SK-N-SH (cell line): ENCODE measurements around the gene CTSL. TPM values are rescaled to one million over a fixed set of nuclear protein-coding genes. Genes with fewer than 3 reads are reported as not detected.

ENCODE experiments used
- CTCF ChIA-PET: fragments of 300-600, 350-600 bp; formaldehyde crosslinking; extraction: SDS; loops from one replicate; lab custom pipeline; 2021; lab: Yijun Ruan, JAX
- POLR2A ChIA-PET: fragments of 350-600 bp; sonication (Branson Sonifier 250); formaldehyde crosslinking; extraction: SDS; loops from one replicate; lab custom pipeline; 2020; ENCODE audit warnings: antibody characterized with exemption, inconsistent platforms; lab: Yijun Ruan, JAX
- DNase-seq: peaks from one replicate; pipeline ENCODE4 v3.0.0; 2012
- H2AFZ ChIP-seq: fragments of 200-600 bp; sonication (generic); 2 replicates; pipeline ENCODE4 v1.8.1; 2016; ENCODE audit warnings: antibody characterized with exemption, mild to moderate bottlenecking, low read depth
- H3F3A ChIP-seq: fragments of 200-600 bp; sonication (generic); replicated peaks from 2 replicates; pipeline ENCODE3; 2016; ENCODE audit warnings: antibody characterized with exemption, mild to moderate bottlenecking; ENCODE audit not compliant: insufficient read depth
- H3K27ac ChIP-seq, 2 experiments: fragments of 200-500 bp in 1 of 2; fragments of 200-600 bp in 1 of 2; sonication (Bioruptor generic) in 1 of 2; sonication (generic), shearing (Covaris generic) in 1 of 2; 2 replicates each; pipeline versions ENCODE4 v1.5.1 to v1.6.1; 2014 to 2016; ENCODE audit warnings: low read depth in 2 of 2, inconsistent platforms in 1 of 2, low read length in 1 of 2, mild to moderate bottlenecking in 1 of 2, mixed read lengths in 1 of 2
- H3K27me3 ChIP-seq: fragments of 200-600 bp; sonication (generic), shearing (Covaris generic); 2 replicates; pipeline ENCODE4 v1.6.1; 2016; ENCODE audit warnings: mixed run types; ENCODE audit not compliant: insufficient read depth
- H3K36me3 ChIP-seq, 2 experiments: fragments of 200-500 bp in 1 of 2; fragments of 200-600 bp in 1 of 2; sonication (Bioruptor generic) in 1 of 2; sonication (generic) in 1 of 2; replicated peaks in 1 of 2; 2 replicates each; pipeline versions ENCODE3 to v1.5.1; 2014 to 2016; ENCODE audit warnings: low read length in 1 of 2, mild to moderate bottlenecking in 1 of 2; ENCODE audit not compliant: insufficient read depth in 2 of 2, control insufficient read depth in 1 of 2
- H3K4me1 ChIP-seq, 2 experiments: fragments of 200-500 bp in 1 of 2; fragments of 200-600 bp in 1 of 2; sonication (Bioruptor generic) in 1 of 2; sonication (generic), shearing (Covaris generic) in 1 of 2; 2 replicates each; pipeline versions ENCODE4 v1.5.1 to v1.6.1; 2014 to 2016; ENCODE audit warnings: low read depth in 1 of 2, low read length in 1 of 2, mixed run types in 1 of 2; ENCODE audit not compliant: insufficient read depth in 2 of 2, control insufficient read depth in 1 of 2
- H3K4me2 ChIP-seq: fragments of 200-600 bp; sonication (generic), shearing (Covaris generic); 2 replicates; pipeline ENCODE4 v1.6.1; 2017; ENCODE audit warnings: mixed run types
- H3K4me3 ChIP-seq, 2 experiments: fragments of 200-500 bp in 1 of 2; fragments of 200-600 bp in 1 of 2; sonication (Bioruptor generic) in 1 of 2; sonication (generic), shearing (Covaris generic) in 1 of 2; 2 replicates each; pipeline versions ENCODE4 v1.5.1 to v1.8.1; 2014 to 2016; ENCODE audit warnings: low read depth in 2 of 2, inconsistent platforms in 1 of 2, low read length in 1 of 2, mild to moderate bottlenecking in 1 of 2, mixed read lengths in 1 of 2, moderate library complexity in 1 of 2
- H3K79me2 ChIP-seq: fragments of 200-600 bp; sonication (generic); 2 replicates; pipeline ENCODE4 v1.8.1; 2017; ENCODE audit warnings: mild to moderate bottlenecking; ENCODE audit not compliant: insufficient read depth
- H3K9ac ChIP-seq: fragments of 200-600 bp; sonication (generic); 2 replicates; pipeline ENCODE4 v1.6.1; 2017; ENCODE audit warnings: mixed run types
- H3K9me2 ChIP-seq: fragments of 200-600 bp; sonication (generic); 2 replicates; pipeline ENCODE4 v1.6.1; 2017; ENCODE audit warnings: mixed run types
- H3K9me3 ChIP-seq: fragments of 200-600 bp; sonication (generic); 2 replicates; pipeline ENCODE4 v1.6.1; 2017; ENCODE audit warnings: mixed run types, mild to moderate bottlenecking, moderate library complexity
- H4K20me1 ChIP-seq: fragments of 200-600 bp; sonication (generic); 2 replicates; pipeline ENCODE4 v1.6.1; 2017; ENCODE audit warnings: mild to moderate bottlenecking, mixed run types; ENCODE audit not compliant: insufficient read depth
- CHD2 ChIP-seq: fragments of 150-350 bp; IDR thresholded peaks from 2 replicates; pipeline ENCODE4 v1.6.1; 2018; ENCODE audit warnings: low read length; ENCODE audit not compliant: partially characterized antibody
- EZH2phosphoT487 ChIP-seq: fragments of 200-600 bp; sonication (generic); IDR thresholded peaks from 2 replicates; pipeline ENCODE4 v1.6.1; 2017; ENCODE audit warnings: low read depth, mixed run types, mild to moderate bottlenecking, antibody characterized with exemption, moderate library complexity, borderline replicate concordance
- MXI1 ChIP-seq: IDR thresholded peaks from 2 replicates; pipeline ENCODE4 v1.6.1; 2012; ENCODE audit warnings: mild to moderate bottlenecking, low read depth, low read length, improper control_type of control experiment
- NFIC ChIP-seq: IDR thresholded peaks from 2 replicates; pipeline ENCODE4 v1.4.0; 2012; ENCODE audit warnings: borderline replicate concordance
- POLR2AphosphoS5 ChIP-seq: IDR thresholded peaks from 2 replicates; pipeline ENCODE4 v1.6.1; 2012; ENCODE audit warnings: low read depth, low read length
- RAD21 ChIP-seq: IDR thresholded peaks from 2 replicates; pipeline ENCODE4 v1.6.1; 2012; ENCODE audit warnings: mild to moderate bottlenecking, low read length
- RFX5 ChIP-seq: IDR thresholded peaks from 2 replicates; pipeline ENCODE4 v1.6.1; 2012; ENCODE audit warnings: mild to moderate bottlenecking, improper control_type of control experiment, low read length
- RXRA ChIP-seq: IDR thresholded peaks from 2 replicates; pipeline ENCODE4 v1.4.0; 2012; ENCODE audit warnings: low read depth, mild to moderate bottlenecking, borderline replicate concordance
- SMC3 ChIP-seq: IDR thresholded peaks from 2 replicates; pipeline ENCODE4 v1.6.1; 2012; ENCODE audit warnings: low read depth, low read length, improper control_type of control experiment
- YY1 ChIP-seq: IDR thresholded peaks from 2 replicates; pipeline ENCODE4 v1.4.0; 2012; ENCODE audit warnings: low read depth, mild to moderate bottlenecking
- WGBS: methylation state at CpG from one replicate; pipeline ENCODE4 v1.1.6; 2017; ENCODE audit warnings: low lambda C conversion rate; 5-methylcytosine and 5-hydroxymethylcytosine counted together
- polyA plus RNA-seq, 3 experiments: library from polyadenylated mRNA; depleted of rRNA; stranded (reverse); fragments of >200 nt; gene quantifications; 2 replicates each; pipeline ENCODE4 v1.2.3, GENCODE V29; 2012
- TF ChIP-seq, protein P1 (sequence below): fragments of 200-600 bp; sonication (generic); IDR thresholded peaks from 2 replicates; pipeline ENCODE4 v1.6.1; 2017; ENCODE audit warnings: antibody characterized with exemption, mild to moderate bottlenecking, moderate library complexity
- TF ChIP-seq, protein P2 (sequence below): IDR thresholded peaks from 2 replicates; pipeline ENCODE4 v1.4.0; 2012; ENCODE audit warnings: low read depth, borderline replicate concordance
- TF ChIP-seq, protein P3 (sequence below): IDR thresholded peaks from 2 replicates; pipeline ENCODE4 v1.6.1; 2012; ENCODE audit warnings: mild to moderate bottlenecking, low read depth, low read length, moderate library complexity
- TF ChIP-seq, protein P4 (sequence below): IDR thresholded peaks from 2 replicates; pipeline ENCODE4 v1.4.0; 2012; ENCODE audit warnings: low read depth

The CTSL gene
- polyA plus RNA-seq, 1 of the 3 experiments (the other 2 are of a cell fraction), result 98.3 TPM

GRCh38 chr9:87683751-87684626, 41.9 kb upstream of the CTSL start:
- H3K27me3 ChIP-seq, result no peaks in the 10 kb centered on the region
- no peak overlapping the region for H3K4me3 ChIP-seq
- no peaks in the 10 kb centered on the region for H3K9me2 ChIP-seq
- no peaks in the 10 kb centered on the region for H3F3A ChIP-seq
- H3K27ac ChIP-seq, result no peak overlapping the region
- H2AFZ ChIP-seq, result no peak overlapping the region
- H3K36me3 ChIP-seq, result no peaks in the 10 kb centered on the region
- 66% methylated on average over 11 of the region's 24 CpGs for WGBS
- no peaks in the 10 kb centered on the region for H3K9me3 ChIP-seq
- POLR2A ChIA-PET, result no interaction called here
- CTCF ChIA-PET, result interaction anchor here (0.8 to 3.3 kb wide), 22 partner anchors 10 to 358 kb away, joined by 3 to 44 read pairs (median 5); partner anchors contain the start of gene CTSL
- no peak for DNase-seq
- TF ChIP-seq YY1 (no peak), RAD21 (no peak)
- H3K79me2 ChIP-seq, result no peaks in the 10 kb centered on the region
- H3K4me2 ChIP-seq, result no peak overlapping the region
- H3K9ac ChIP-seq, result no peak overlapping the region
- no peaks in the 10 kb centered on the region for H3K4me1 ChIP-seq
- no peaks in the 10 kb centered on the region for H4K20me1 ChIP-seq

DNA sequence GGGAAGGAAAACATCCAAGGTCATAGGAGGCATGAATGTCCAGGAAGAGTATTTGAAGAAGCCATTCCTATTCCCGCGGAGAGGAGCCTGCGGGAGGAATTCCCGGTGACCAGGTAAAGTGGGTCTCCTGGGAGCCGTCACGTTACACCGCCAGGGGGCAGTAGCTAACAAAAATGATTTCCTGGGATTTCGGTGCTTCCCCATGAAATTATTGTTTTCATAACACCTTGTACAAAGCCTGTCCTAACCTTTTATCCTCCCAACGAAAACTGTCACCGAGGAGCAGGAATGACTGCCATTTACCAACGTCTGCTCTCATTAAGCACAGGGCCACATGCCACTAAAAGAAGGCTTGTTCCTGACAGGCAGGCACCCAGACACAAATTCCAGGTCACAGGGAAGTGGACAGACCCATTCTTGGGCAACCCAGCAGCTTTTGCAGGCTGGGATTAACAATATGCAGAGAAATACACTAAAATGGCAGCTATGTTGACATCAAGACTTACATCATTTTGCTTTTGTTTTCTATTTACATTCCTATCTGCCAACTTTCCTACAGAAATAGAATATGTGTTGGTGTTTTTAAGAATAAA, 41.2 kb upstream of the CTSL start:
- CTCF ChIA-PET, result interaction anchor here (0.6 to 3.3 kb wide), 22 partner anchors 10 to 357 kb away, joined by 3 to 44 read pairs (median 4); partner anchors contain the start of gene CTSL
- peak; percentile 77 for DNase-seq
- H3F3A ChIP-seq, result no peaks in the 10 kb centered on the region
- POLR2A ChIA-PET, result no interaction called here
- H3K9ac ChIP-seq, result no peak overlapping the region
- H3K27me3 ChIP-seq, result no peaks in the 10 kb centered on the region
- no peak overlapping the region for H2AFZ ChIP-seq
- no peak overlapping the region for H3K4me2 ChIP-seq
- 21% methylated on average over 8 of the region's 11 CpGs for WGBS
- no peak overlapping the region for H3K27ac ChIP-seq
- H3K4me1 ChIP-seq, result no peaks in the 10 kb centered on the region
- H3K36me3 ChIP-seq, result no peaks in the 10 kb centered on the region
- H3K9me2 ChIP-seq, result no peaks in the 10 kb centered on the region
- no peaks in the 10 kb centered on the region for H3K79me2 ChIP-seq
- H3K9me3 ChIP-seq, result no peaks in the 10 kb centered on the region
- TF ChIP-seq RAD21 (peak; percentile 74), NFIC (no peak), POLR2AphosphoS5 (no peak), RFX5 (no peak), SMC3 (peak; percentile 76), EZH2phosphoT487 (no peak), MXI1 (no peak), CHD2 (no peak), RXRA (no peak)
- TF ChIP-seq, protein P1, sequence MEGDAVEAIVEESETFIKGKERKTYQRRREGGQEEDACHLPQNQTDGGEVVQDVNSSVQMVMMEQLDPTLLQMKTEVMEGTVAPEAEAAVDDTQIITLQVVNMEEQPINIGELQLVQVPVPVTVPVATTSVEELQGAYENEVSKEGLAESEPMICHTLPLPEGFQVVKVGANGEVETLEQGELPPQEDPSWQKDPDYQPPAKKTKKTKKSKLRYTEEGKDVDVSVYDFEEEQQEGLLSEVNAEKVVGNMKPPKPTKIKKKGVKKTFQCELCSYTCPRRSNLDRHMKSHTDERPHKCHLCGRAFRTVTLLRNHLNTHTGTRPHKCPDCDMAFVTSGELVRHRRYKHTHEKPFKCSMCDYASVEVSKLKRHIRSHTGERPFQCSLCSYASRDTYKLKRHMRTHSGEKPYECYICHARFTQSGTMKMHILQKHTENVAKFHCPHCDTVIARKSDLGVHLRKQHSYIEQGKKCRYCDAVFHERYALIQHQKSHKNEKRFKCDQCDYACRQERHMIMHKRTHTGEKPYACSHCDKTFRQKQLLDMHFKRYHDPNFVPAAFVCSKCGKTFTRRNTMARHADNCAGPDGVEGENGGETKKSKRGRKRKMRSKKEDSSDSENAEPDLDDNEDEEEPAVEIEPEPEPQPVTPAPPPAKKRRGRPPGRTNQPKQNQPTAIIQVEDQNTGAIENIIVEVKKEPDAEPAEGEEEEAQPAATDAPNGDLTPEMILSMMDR, result peak; percentile 82
- TF ChIP-seq, protein P2, sequence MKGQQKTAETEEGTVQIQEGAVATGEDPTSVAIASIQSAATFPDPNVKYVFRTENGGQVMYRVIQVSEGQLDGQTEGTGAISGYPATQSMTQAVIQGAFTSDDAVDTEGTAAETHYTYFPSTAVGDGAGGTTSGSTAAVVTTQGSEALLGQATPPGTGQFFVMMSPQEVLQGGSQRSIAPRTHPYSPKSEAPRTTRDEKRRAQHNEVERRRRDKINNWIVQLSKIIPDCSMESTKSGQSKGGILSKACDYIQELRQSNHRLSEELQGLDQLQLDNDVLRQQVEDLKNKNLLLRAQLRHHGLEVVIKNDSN, result no peak
- TF ChIP-seq, protein P3, sequence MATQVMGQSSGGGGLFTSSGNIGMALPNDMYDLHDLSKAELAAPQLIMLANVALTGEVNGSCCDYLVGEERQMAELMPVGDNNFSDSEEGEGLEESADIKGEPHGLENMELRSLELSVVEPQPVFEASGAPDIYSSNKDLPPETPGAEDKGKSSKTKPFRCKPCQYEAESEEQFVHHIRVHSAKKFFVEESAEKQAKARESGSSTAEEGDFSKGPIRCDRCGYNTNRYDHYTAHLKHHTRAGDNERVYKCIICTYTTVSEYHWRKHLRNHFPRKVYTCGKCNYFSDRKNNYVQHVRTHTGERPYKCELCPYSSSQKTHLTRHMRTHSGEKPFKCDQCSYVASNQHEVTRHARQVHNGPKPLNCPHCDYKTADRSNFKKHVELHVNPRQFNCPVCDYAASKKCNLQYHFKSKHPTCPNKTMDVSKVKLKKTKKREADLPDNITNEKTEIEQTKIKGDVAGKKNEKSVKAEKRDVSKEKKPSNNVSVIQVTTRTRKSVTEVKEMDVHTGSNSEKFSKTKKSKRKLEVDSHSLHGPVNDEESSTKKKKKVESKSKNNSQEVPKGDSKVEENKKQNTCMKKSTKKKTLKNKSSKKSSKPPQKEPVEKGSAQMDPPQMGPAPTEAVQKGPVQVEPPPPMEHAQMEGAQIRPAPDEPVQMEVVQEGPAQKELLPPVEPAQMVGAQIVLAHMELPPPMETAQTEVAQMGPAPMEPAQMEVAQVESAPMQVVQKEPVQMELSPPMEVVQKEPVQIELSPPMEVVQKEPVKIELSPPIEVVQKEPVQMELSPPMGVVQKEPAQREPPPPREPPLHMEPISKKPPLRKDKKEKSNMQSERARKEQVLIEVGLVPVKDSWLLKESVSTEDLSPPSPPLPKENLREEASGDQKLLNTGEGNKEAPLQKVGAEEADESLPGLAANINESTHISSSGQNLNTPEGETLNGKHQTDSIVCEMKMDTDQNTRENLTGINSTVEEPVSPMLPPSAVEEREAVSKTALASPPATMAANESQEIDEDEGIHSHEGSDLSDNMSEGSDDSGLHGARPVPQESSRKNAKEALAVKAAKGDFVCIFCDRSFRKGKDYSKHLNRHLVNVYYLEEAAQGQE, result no peak
- TF ChIP-seq, protein P4, sequence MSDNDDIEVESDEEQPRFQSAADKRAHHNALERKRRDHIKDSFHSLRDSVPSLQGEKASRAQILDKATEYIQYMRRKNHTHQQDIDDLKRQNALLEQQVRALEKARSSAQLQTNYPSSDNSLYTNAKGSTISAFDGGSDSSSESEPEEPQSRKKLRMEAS, result no peak
- TF ChIP-seq, all 33 proteins: peak for 3
- Histone ChIP-seq H3K4me3 (no peak overlapping the region), H4K20me1 (no peaks in the 10 kb centered on the region)
